ENCODE results near the gene NELL2.
"Not testable (repeated sequence)": the region's sequence is repeated elsewhere in the genome, so short reads cannot be mapped to it uniquely, and the experiment has no call there.

NELL2 gene

GRCh38 chr12:44694017-44694416 is 182.1 kb downstream of the NELL2 start:
- no peaks in the 10 kb centered on the region for H3K4me1 ChIP-seq (ENCODE audit: insufficient read depth, poor library complexity, severe bottlenecking)
- ATAC-seq (ENCODE audit: low read depth) (no peak), DNase-seq (ENCODE audit: low spot score) (no peak)
- TF ChIP-seq CTCF (IDR thresholded peaks at IDR 0.05; ENCODE audit: poor library complexity, severe bottlenecking) = no peak
- no peaks in the 10 kb centered on the region for H3K27me3 ChIP-seq (ENCODE audit: insufficient read depth, poor library complexity, severe bottlenecking)
- H3K27ac ChIP-seq (ENCODE audit: poor library complexity, severe bottlenecking) = no peak overlapping the region
- no peaks in the 10 kb centered on the region for H3K36me3 ChIP-seq (ENCODE audit: low read depth)
- H3K4me3 ChIP-seq (ENCODE audit: severe bottlenecking) = no peak overlapping the region
- H3K9me3 ChIP-seq (ENCODE audit: severe bottlenecking) = no peaks in the 10 kb centered on the region

- Histone ChIP-seq H3K27ac (ENCODE audit: poor library complexity, severe bottlenecking) (no peak overlapping the region), H3K9me3 (ENCODE audit: severe bottlenecking) (no peaks in the 10 kb centered on the region), H3K27me3 (ENCODE audit: insufficient read depth, poor library complexity, severe bottlenecking) (no peaks in the 10 kb centered on the region), H3K4me3 (ENCODE audit: severe bottlenecking) (no peak overlapping the region), H3K4me1 (ENCODE audit: insufficient read depth, poor library complexity, severe bottlenecking) (no peaks in the 10 kb centered on the region), H3K36me3 (ENCODE audit: low read depth) (no peaks in the 10 kb centered on the region)
- no peak for DNase-seq (ENCODE audit: low spot score)
- no peak for TF ChIP-seq CTCF (IDR thresholded peaks at IDR 0.05; ENCODE audit: poor library complexity, severe bottlenecking)
- ATAC-seq (ENCODE audit: low read depth) = no peak
Observed at GRCh38 chr12:44689587-44689986, 186.5 kb downstream of the NELL2 start.

GRCh38 chr12:44686821-44687432 is 189.2 kb downstream of the NELL2 start:
- H3K36me3 ChIP-seq (ENCODE audit: low read depth); H3K9me3 ChIP-seq (ENCODE audit: severe bottlenecking); H3K4me3 ChIP-seq (ENCODE audit: severe bottlenecking); ATAC-seq (ENCODE audit: low read depth); DNase-seq (ENCODE audit: low spot score); H3K27me3 ChIP-seq (ENCODE audit: insufficient read depth, poor library complexity, severe bottlenecking); H3K4me1 ChIP-seq (ENCODE audit: insufficient read depth, poor library complexity, severe bottlenecking); H3K27ac ChIP-seq (ENCODE audit: poor library complexity, severe bottlenecking): not testable (repeated sequence)

- no peaks in the 10 kb centered on the region for H3K36me3 ChIP-seq (ENCODE audit: low read depth)
- no peak; the same call in 2 of the 3 replicates for ATAC-seq (ENCODE audit: low read depth)
- TF ChIP-seq CTCF (IDR thresholded peaks at IDR 0.05; ENCODE audit: poor library complexity, severe bottlenecking) = no peak
- no peak overlapping the region for H3K27ac ChIP-seq (ENCODE audit: poor library complexity, severe bottlenecking)
- H3K4me1 ChIP-seq (ENCODE audit: insufficient read depth, poor library complexity, severe bottlenecking) = no peaks in the 10 kb centered on the region
- no peaks in the 10 kb centered on the region for H3K9me3 ChIP-seq (ENCODE audit: severe bottlenecking)
- H3K27me3 ChIP-seq (ENCODE audit: insufficient read depth, poor library complexity, severe bottlenecking) = no peaks in the 10 kb centered on the region
- no peak overlapping the region for H3K4me3 ChIP-seq (ENCODE audit: severe bottlenecking)
- no peak for DNase-seq (ENCODE audit: low spot score)
Observed at GRCh38 chr12:44677724-44678123, 198.4 kb downstream of the NELL2 start.

- Histone ChIP-seq H3K27ac (ENCODE audit: poor library complexity, severe bottlenecking) (no peak overlapping the region), H3K4me1 (ENCODE audit: insufficient read depth, poor library complexity, severe bottlenecking) (no peaks in the 10 kb centered on the region)
- TF ChIP-seq CTCF (IDR thresholded peaks at IDR 0.05; ENCODE audit: poor library complexity, severe bottlenecking) = no peak
Observed at GRCh38 chr12:44674875-44675274, 201.2 kb downstream of the NELL2 start.

More at GRCh38 chr12:44674875-44675274, 201.2 kb downstream of the NELL2 start:
- DNase-seq (ENCODE audit: low spot score) (no peak), ATAC-seq (ENCODE audit: low read depth) (no peak)
- no peaks in the 10 kb centered on the region for H3K27me3 ChIP-seq (ENCODE audit: insufficient read depth, poor library complexity, severe bottlenecking)
- no peaks in the 10 kb centered on the region for H3K9me3 ChIP-seq (ENCODE audit: severe bottlenecking)
- H3K4me3 ChIP-seq (ENCODE audit: severe bottlenecking) = no peak overlapping the region
- no peaks in the 10 kb centered on the region for H3K36me3 ChIP-seq (ENCODE audit: low read depth)
